ENCODE results near the gene CDON. TPM values are rescaled to one million over a fixed set of nuclear protein-coding genes. Genes with fewer than 3 reads are reported as not detected.

CDON gene
- total and polyA plus RNA-seq, 2 donors (not counting 3 experiments of a cell fraction or from before 2014, with no cell fraction given): 1.6 to 3.8 TPM

GRCh38 chr11:125980436-125980835 is 82.2 kb downstream of the CDON start:
- Histone ChIP-seq H3K36me3 (ENCODE audit: control insufficient read depth in 2 of 2, extremely low read depth in 1 of 2, insufficient read depth in 2 of 2, low read length in 2 of 2) (no peaks in the 10 kb centered on the region), H3K9ac (replicated peaks; ENCODE audit: extremely low read depth, insufficient read depth, low read length) (no peak overlapping the region), H3K79me2 (ENCODE audit: control insufficient read depth, insufficient read depth, low read length) (no peaks in the 10 kb centered on the region), H3K4me2 (ENCODE audit: insufficient read depth, low read length) (no peak overlapping the region), H4K20me1 (replicated peaks; ENCODE audit: control insufficient read depth, extremely low read depth, insufficient read depth, low read length) (no peaks in the 10 kb centered on the region), H3K9me1 (replicated peaks; ENCODE audit: control insufficient read depth, extremely low read depth, insufficient read depth, low read length) (no peaks in the 10 kb centered on the region), H3K9me3 (replicated peaks; ENCODE audit: control insufficient read depth, insufficient read depth, low read length) (no peaks in the 10 kb centered on the region), H3K27me3 (ENCODE audit: control insufficient read depth in 2 of 2, insufficient read depth in 2 of 2, low read length in 2 of 2) (no peaks in the 10 kb centered on the region), H3K27ac (ENCODE audit: insufficient read depth, low read depth, low read length) (no peak overlapping the region), H2AFZ (ENCODE audit: low read depth, low read length) (no peak overlapping the region), H3K4me1 (ENCODE audit: control insufficient read depth, extremely low read depth, insufficient read depth, low read length) (no peaks in the 10 kb centered on the region), H3K4me3 (replicated peaks in 1 of 3; ENCODE audit: insufficient read depth in 1 of 3, low read depth in 1 of 3, low read length in 3 of 3) (no peak overlapping the region)
- FAIRE-seq (no peak), DNase-seq (ENCODE audit: low read depth, low spot score) (no peak)
- POLR2A ChIA-PET: no interaction called here
- CTCF ChIA-PET: no interaction called here
- no TSS peak for BruUV-seq (replicated peaks)
- intact Hi-C loops (cut with micrococcal nuclease): no loop called here
- TF ChIP-seq POLR2A (IDR thresholded peaks at IDR 0.05; ENCODE audit: low read depth, low read length) (no peak), MAX (IDR thresholded peaks at IDR 0.05; ENCODE audit: insufficient read depth, insufficient read length) (no peak), MYC (IDR thresholded peaks at IDR 0.05; ENCODE audit: low read depth, low read length) (no peak), GATA2 (IDR thresholded peaks at IDR 0.05; ENCODE audit: insufficient read depth, insufficient read length, low read depth, low read length) (no peak), EZH2 (IDR thresholded peaks at IDR 0.05; ENCODE audit: borderline replicate concordance, low read depth, low read length, severe bottlenecking) (no peak), FOS (IDR thresholded peaks at IDR 0.05; ENCODE audit: borderline replicate concordance, insufficient read depth, low read length) (no peak), POLR2AphosphoS5 (IDR thresholded peaks at IDR 0.05; ENCODE audit: insufficient read depth, low read depth, low read length) (no peak), JUN (IDR thresholded peaks at IDR 0.05; ENCODE audit: borderline replicate concordance, insufficient read depth, insufficient read length, low read depth) (no peak)
- TF ChIP-seq, protein P1, sequence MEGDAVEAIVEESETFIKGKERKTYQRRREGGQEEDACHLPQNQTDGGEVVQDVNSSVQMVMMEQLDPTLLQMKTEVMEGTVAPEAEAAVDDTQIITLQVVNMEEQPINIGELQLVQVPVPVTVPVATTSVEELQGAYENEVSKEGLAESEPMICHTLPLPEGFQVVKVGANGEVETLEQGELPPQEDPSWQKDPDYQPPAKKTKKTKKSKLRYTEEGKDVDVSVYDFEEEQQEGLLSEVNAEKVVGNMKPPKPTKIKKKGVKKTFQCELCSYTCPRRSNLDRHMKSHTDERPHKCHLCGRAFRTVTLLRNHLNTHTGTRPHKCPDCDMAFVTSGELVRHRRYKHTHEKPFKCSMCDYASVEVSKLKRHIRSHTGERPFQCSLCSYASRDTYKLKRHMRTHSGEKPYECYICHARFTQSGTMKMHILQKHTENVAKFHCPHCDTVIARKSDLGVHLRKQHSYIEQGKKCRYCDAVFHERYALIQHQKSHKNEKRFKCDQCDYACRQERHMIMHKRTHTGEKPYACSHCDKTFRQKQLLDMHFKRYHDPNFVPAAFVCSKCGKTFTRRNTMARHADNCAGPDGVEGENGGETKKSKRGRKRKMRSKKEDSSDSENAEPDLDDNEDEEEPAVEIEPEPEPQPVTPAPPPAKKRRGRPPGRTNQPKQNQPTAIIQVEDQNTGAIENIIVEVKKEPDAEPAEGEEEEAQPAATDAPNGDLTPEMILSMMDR (IDR thresholded peaks at IDR 0.05; ENCODE audit: extremely low read depth in 1 of 2, insufficient read depth in 1 of 2, low read depth in 1 of 2, low read length in 2 of 2): no peak
- dilution Hi-C loops (cut with MboI; ENCODE audit: extremely low pct_ligation_motif_present, low sequenced_read_pairs): no loop called here
